Endothelial cell of umbilical vein (primary cell): ENCODE data around the gene RGS6. TPM values are rescaled to one million over a fixed set of nuclear protein-coding genes. Genes with fewer than 3 reads are reported as not detected.

Experiments
- BruUV-seq: library from RNA; stranded (reverse); fragments of 400-500 nt; replicated peaks from 2 replicates; lab custom pipeline; 2021; lab: Mats Ljungman, UMichigan
- CTCF ChIA-PET: fragments of 300-600, 350-600 bp; sonication (Branson Sonifier 250); formaldehyde crosslinking; loops from one replicate; lab custom pipeline; 2021; ENCODE audit warnings: antibody characterized with exemption, inconsistent platforms; lab: Charles Lee
- POLR2A ChIA-PET: fragments of 300-600, 350-600 bp; sonication (Branson Sonifier 250); formaldehyde crosslinking; loops from one replicate; lab custom pipeline; 2021; ENCODE audit warnings: antibody characterized with exemption, inconsistent platforms; lab: Charles Lee
- DNase-seq: peaks from one replicate; pipeline ENCODE4 v3.0.0-alpha.2; 2011; ENCODE audit warnings: low read depth, low spot score
- FAIRE-seq: peaks from 2 replicates; lab custom pipeline; 2011; peaks lifted over from hg19 to GRCh38; lab: Jason Lieb, UNC
- H2AFZ ChIP-seq: 2 replicates; pipeline ENCODE4 v1.6.0; 2012; ENCODE audit warnings: low read depth, low read length, control low read depth, inconsistent platforms
- H3K27ac ChIP-seq: 2 replicates; pipeline ENCODE4 v1.5.1; 2011; ENCODE audit warnings: low read depth, mild to moderate bottlenecking, control low read depth, low read length, moderate library complexity; ENCODE audit not compliant: insufficient read depth
- H3K27me3 ChIP-seq, 2 experiments: 2 replicates each; pipeline versions ENCODE4 v1.6.0 to v1.6.1; 2011; ENCODE audit warnings: low read length in 2 of 2, mixed read lengths in 1 of 2; ENCODE audit not compliant: control insufficient read depth in 2 of 2, insufficient read depth in 2 of 2
- H3K36me3 ChIP-seq, 2 experiments: 2 replicates in 1 of 2; 3 replicates in 1 of 2; pipeline ENCODE4 v1.5.1; 2011; ENCODE audit warnings: low read length in 2 of 2, mild to moderate bottlenecking in 1 of 2, moderate library complexity in 1 of 2; ENCODE audit not compliant: control insufficient read depth in 2 of 2, insufficient read depth in 2 of 2; ENCODE audit errors: extremely low read depth in 1 of 2
- H3K4me1 ChIP-seq: 3 replicates; pipeline ENCODE4 v1.5.1; 2011; ENCODE audit warnings: mild to moderate bottlenecking, low read length; ENCODE audit not compliant: control insufficient read depth, insufficient read depth; ENCODE audit errors: extremely low read depth
- H3K4me2 ChIP-seq: 2 replicates; pipeline ENCODE4 v1.6.1; 2011; ENCODE audit warnings: low read length, control low read depth, mixed read lengths; ENCODE audit not compliant: insufficient read depth
- H3K4me3 ChIP-seq, 3 experiments: fragments of 200-600 bp in 1 of 3; sonication (generic), shearing (Covaris generic) in 1 of 3; replicated peaks in 1 of 3; 2 replicates each; pipeline ENCODE4 v1.5.1; 2011 to 2016; ENCODE audit warnings: control low read depth in 3 of 3, low read length in 3 of 3, mild to moderate bottlenecking in 2 of 3, inconsistent platforms in 1 of 3, low read depth in 1 of 3, moderate library complexity in 1 of 3; ENCODE audit not compliant: insufficient read depth in 1 of 3
- H3K79me2 ChIP-seq: 2 replicates; pipeline ENCODE4 v1.6.0; 2012; ENCODE audit warnings: low read length, inconsistent platforms; ENCODE audit not compliant: control insufficient read depth, insufficient read depth
- H3K9ac ChIP-seq: replicated peaks from 2 replicates; pipeline ENCODE3; 2011; ENCODE audit warnings: low read length, control low read depth; ENCODE audit not compliant: insufficient read depth; ENCODE audit errors: extremely low read depth
- H3K9me1 ChIP-seq: replicated peaks from 3 replicates; pipeline ENCODE4 v1.6.0; 2011; ENCODE audit warnings: mild to moderate bottlenecking, low read length; ENCODE audit not compliant: control insufficient read depth, insufficient read depth; ENCODE audit errors: extremely low read depth
- H3K9me3 ChIP-seq: replicated peaks from 2 replicates; pipeline ENCODE4 v1.5.1; 2012; ENCODE audit warnings: low read length, inconsistent platforms; ENCODE audit not compliant: control insufficient read depth, insufficient read depth
- H4K20me1 ChIP-seq: replicated peaks from 2 replicates; pipeline ENCODE3; 2011; ENCODE audit warnings: mild to moderate bottlenecking, low read length; ENCODE audit not compliant: control insufficient read depth, insufficient read depth; ENCODE audit errors: extremely low read depth
- CTCF ChIP-seq, 2 donors: IDR thresholded peaks; 1 replicate in 1 of 2; 2 replicates in 1 of 2; pipeline ENCODE4 v1.5.1; 2011; ENCODE audit warnings: low read length in 2 of 2, mild to moderate bottlenecking in 2 of 2, moderate library complexity in 2 of 2, control low read depth in 1 of 2, inconsistent platforms in 1 of 2, low read depth in 1 of 2; ENCODE audit not compliant: insufficient read depth in 1 of 2; ENCODE audit errors: extremely low read depth in 1 of 2
- EZH2 ChIP-seq: IDR thresholded peaks from 2 replicates; pipeline ENCODE4 v1.6.1; 2012; ENCODE audit warnings: borderline replicate concordance, low read depth, mild to moderate bottlenecking, moderate library complexity, low read length, inconsistent platforms; ENCODE audit not compliant: severe bottlenecking
- FOS ChIP-seq: IDR thresholded peaks from 2 replicates; pipeline ENCODE4 v1.6.1; 2011; ENCODE audit warnings: mild to moderate bottlenecking, low read length, moderate library complexity, borderline replicate concordance; ENCODE audit not compliant: insufficient read depth
- GATA2 ChIP-seq: IDR thresholded peaks from 2 replicates; pipeline ENCODE4 v1.7.0; 2011; ENCODE audit warnings: low read depth, mild to moderate bottlenecking, moderate library complexity, mixed read lengths, low read length; ENCODE audit not compliant: insufficient read length, insufficient read depth
- JUN ChIP-seq: IDR thresholded peaks from 2 replicates; pipeline ENCODE4 v1.6.1; 2011; ENCODE audit warnings: borderline replicate concordance, low read depth; ENCODE audit not compliant: insufficient read length, insufficient read depth
- POLR2A ChIP-seq: IDR thresholded peaks from 2 replicates; pipeline ENCODE4 v1.6.1; 2012; ENCODE audit warnings: low read depth, mild to moderate bottlenecking, control low read depth, low read length
- dilution Hi-C: fragments of 300-500 bp; cut with MboI; formaldehyde crosslinking; loops from one replicate; pipeline ENCODE4 v1.15.0; 2019; ENCODE audit warnings: low sequenced_read_pairs; ENCODE audit not compliant: extremely low pct_ligation_motif_present
- intact Hi-C: fragments of 100-400 bp; cut with micrococcal nuclease; formaldehyde crosslinking; loops from one replicate; pipeline ENCODE4 v1.10.0; 2022
- polyA plus RNA-seq, 4 experiments: library from polyadenylated mRNA; depleted of rRNA in 3 of 4; stranded (reverse) in 3 of 4; unstranded in 1 of 4; fragments of >200 nt; gene quantifications; 2 replicates each; pipeline versions ENCODE4 v1.2.1 to v1.2.3, GENCODE V29; 2011 to 2012; ENCODE audit warnings: missing spikeins in 1 of 4
- total RNA-seq: library from RNA; stranded (reverse); gene quantifications from 2 replicates; pipeline ENCODE4 v1.2.3, GENCODE V29; 2021
- TF ChIP-seq, protein P1 (sequence below): IDR thresholded peaks from 2 replicates; pipeline ENCODE4 v1.6.1; 2011; ENCODE audit not compliant: insufficient read depth, insufficient read length

RGS6 gene
- total and polyA plus RNA-seq, 2 donors (not counting 3 experiments of a cell fraction or from before 2014, with no cell fraction given) = not detected

GRCh38 chr14:71918955-71919354 is 13.3 kb upstream of the RGS6 start:
- dilution Hi-C loops = no loop called here
- H3K9me3 ChIP-seq = no peaks in the 10 kb centered on the region
- no peaks in the 10 kb centered on the region for H3K4me1 ChIP-seq
- H3K4me2 ChIP-seq = no peak overlapping the region
- CTCF ChIA-PET = no interaction called here
- BruUV-seq = no TSS peak
- H3K9me1 ChIP-seq = no peaks in the 10 kb centered on the region
- intact Hi-C loops = no loop called here
- TF ChIP-seq EZH2 (no peak), POLR2A (no peak), JUN (no peak), GATA2 (no peak), FOS (no peak), CTCF (IDR thresholded peaks at IDR 0.05; ENCODE audit: extremely low read depth in 1 of 2, insufficient read depth in 1 of 2, low read depth in 1 of 2, low read length in 2 of 2) (no peak)
- TF ChIP-seq, protein P1, sequence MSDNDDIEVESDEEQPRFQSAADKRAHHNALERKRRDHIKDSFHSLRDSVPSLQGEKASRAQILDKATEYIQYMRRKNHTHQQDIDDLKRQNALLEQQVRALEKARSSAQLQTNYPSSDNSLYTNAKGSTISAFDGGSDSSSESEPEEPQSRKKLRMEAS = no peak
- POLR2A ChIA-PET = no interaction called here
- no peaks in the 10 kb centered on the region for H3K79me2 ChIP-seq
- FAIRE-seq (no peak), DNase-seq (no peak)
- H4K20me1 ChIP-seq = no peaks in the 10 kb centered on the region
- no peak overlapping the region for H2AFZ ChIP-seq
- no peak overlapping the region for H3K9ac ChIP-seq
- no peaks in the 10 kb centered on the region for H3K27me3 ChIP-seq
- H3K27ac ChIP-seq = no peak overlapping the region
- H3K4me3 ChIP-seq = no peak overlapping the region
- H3K36me3 ChIP-seq = no peaks in the 10 kb centered on the region
